SK-N-SH treated with all-trans-retinoic acid at 6 μM for 48 hours (cell line): ENCODE measurements around the gene CLCNKA.
"Not testable (repeated sequence)": the region's sequence is repeated elsewhere in the genome, so short reads cannot be mapped to it uniquely, and the experiment has no call there.

ENCODE experiments used
- RARB ChIP-seq: fragments of 250-450 bp; sonication (Bioruptor Pico); IDR thresholded peaks from 2 replicates; pipeline ENCODE4 v1.8.0; 2021; ENCODE audit warnings: mild to moderate bottlenecking, moderate library complexity
- ZFP3 ChIP-seq: fragments of 250-450 bp; sonication (Bioruptor Pico); IDR thresholded peaks from 2 replicates; pipeline ENCODE4 v1.5.0; 2020; ENCODE audit warnings: mild to moderate bottlenecking, moderate library complexity

GRCh38 chr1:16039871-16040270 lies 18.0 kb downstream of the CLCNKA start:
- TF ChIP-seq ZFP3; RARB (CRISPR knock-in tag): not testable (repeated sequence)
